G401.6 (cell line): ENCODE measurements around the gene PTPDC1.
"Not testable (repeated sequence)": the region's sequence is repeated elsewhere in the genome, so short reads cannot be mapped to it uniquely, and the experiment has no call there.

ENCODE experiments used
- FAIRE-seq: peaks from 2 replicates; lab custom pipeline; 2012; peaks lifted over from hg19 to GRCh38; lab: Jason Lieb, UNC

The PTPDC1 gene

DNA sequence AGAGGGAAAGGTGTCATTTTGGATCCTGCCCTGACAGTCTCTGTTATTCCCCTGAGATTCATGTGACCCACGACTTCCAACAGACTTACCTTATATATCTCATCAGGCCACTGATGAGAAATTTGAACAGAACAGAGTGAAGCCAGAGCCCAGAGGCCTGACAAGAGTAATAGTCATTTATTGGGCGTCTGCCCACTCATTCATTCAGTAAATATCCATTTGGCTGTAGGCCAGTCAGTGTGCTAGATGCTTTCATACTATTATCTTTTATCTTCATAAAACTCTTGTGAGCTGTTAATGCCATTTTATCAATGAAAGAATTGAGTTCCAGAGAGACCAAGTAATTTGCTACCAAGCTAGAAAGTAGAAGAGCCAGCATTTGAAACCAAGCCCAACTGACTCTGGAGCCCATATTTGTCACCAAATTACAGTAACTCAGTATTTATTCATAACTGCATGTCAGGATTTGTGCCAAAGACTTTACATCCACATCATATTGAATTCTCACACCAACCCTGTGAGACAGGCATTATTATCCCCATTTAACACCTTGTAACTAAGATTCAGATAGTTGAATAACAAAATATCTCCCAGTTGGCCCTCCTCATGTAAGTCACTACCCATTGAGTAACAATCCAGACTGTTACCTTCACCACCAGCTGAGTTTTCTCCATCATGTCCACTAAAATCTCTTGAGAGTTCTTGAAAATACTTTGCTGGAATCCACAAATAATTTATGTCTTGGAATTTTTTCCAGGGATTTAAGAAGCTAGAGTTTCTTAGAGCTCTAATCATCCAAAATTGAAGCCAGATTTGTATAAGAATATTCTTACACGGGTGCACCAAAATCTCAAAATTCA, 2.5 kb downstream of the PTPDC1 start:
- no peak for FAIRE-seq

DNA sequence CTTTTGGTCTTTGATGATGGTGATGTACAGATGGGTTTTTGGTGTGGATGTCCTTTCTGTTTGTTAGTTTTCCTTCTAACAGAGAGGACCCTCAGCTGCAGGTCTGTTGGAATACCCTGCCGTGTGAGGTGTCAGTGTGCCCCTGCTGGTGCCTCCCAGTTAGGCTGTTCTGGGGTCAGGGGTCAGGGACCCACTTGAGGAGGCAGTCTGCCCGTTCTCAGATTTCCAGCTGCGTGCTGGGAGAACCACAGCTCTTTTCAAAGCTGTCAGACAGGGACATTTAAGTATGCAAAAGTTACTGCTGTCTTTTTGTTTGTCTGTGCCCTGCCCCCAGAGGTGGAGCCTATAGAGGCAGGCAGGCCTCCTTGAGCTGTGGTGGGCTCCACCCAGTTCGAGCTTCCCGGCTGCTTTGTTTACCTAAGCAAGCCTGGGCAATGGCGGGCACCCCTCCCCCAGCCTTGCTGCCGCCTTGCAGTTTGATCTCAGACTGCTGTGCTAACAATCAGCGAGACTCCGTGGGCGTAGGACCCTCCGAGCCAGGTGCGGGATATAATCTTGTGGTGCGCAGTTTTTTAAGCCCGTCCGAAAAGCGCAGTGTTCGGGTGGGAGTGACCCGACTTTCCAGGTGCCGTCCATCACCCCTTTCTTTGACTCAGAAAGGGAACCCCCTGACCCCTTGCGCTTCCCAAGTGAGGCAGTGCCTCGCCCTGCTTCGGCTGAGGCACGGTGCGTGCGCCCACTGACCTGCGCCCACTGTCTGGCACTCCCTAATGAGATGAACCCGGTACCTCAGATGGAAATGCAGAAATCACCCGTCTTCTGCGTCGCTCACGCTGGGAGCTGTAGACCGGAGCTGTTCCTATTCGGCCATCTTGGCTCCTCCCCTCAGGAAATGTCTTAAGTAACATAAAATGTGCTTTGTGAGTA, 10.2 kb downstream of the PTPDC1 start:
- not testable (repeated sequence) for FAIRE-seq

DNA sequence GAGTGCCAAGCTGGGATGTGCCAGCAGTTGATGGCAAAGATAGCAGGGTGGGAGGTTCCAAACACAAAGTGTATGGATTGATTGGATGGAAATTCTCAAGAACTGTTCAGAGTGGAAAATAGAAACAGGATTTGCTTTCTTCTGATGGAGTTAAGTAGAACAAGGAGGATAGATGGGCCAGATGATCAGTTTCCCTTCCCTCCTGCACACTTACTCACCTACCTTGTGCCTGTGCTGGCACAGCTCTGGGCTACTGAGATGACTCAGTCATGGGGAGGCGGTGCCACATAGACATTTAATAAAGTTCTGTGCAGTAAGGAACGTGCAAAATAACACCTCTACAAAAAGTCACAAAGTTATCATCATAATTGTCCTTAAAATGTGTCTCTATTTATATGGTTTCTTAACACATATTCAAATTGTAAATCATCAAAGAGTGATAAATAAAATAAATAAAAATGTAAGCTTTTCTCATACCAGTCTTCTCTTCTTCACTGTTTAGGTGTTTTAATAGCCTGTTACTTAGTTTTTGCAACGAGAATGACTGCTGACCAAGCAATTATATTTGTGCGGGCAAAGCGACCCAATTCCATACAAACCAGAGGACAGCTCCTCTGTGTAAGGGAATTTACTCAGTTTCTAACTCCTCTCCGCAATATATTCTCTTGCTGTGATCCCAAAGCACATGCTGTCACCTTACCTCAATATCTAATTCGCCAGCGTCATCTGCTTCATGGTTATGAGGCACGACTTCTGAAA, 12.7 kb downstream of the PTPDC1 start:
- FAIRE-seq = no peak

DNA sequence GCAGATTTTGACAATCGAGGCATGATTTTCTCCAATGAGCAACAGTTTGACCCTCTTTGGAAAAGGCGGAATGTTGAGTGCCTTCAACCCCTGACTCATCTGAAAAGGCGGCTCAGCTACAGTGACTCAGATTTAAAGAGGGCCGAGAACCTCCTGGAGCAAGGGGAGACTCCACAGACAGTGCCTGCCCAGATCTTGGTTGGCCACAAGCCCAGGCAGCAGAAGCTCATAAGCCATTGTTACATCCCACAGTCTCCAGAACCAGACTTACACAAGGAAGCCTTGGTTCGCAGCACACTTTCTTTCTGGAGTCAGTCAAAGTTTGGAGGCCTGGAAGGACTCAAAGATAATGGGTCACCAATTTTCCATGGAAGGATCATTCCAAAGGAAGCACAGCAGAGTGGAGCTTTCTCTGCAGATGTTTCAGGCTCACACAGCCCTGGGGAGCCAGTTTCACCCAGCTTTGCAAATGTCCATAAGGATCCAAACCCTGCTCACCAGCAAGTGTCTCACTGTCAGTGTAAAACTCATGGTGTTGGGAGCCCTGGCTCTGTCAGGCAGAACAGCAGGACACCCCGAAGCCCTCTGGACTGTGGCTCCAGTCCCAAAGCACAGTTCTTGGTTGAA, 13.6 kb downstream of the PTPDC1 start:
- FAIRE-seq = no peak

DNA sequence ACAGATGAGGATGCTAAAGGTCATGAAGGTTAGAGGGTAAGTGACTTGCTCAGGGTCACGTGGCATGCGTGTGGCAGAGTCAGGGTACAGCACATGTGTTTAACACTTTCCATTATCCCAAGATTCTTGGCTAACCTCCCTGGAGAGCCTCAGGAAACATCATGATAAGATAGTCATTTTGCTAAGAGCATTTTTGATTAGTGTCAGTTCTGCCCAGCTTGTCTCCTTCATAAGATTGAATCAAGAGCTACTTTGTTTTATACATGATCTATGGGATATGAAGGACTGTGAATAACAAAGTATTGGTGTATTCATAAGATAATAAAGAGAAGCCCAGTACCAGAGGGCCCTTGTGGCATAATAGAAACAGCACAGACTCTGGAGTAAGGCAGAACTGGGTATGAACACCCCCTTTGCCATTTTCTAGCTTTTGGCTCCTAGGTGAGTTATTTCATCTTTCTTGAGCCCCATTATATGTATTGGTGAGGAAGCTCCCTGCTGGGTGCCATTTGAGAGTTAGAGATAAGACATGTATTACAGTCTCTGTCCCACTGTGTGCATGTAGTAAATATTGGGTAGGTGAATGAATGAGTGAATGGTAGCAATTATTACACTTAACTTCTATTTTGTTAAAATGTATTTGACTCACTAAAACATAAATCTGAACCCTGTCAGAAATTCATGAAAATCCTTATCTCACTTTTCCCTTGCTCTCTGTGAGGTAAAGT, 16.1 kb downstream of the PTPDC1 start:
- no peak for FAIRE-seq

DNA sequence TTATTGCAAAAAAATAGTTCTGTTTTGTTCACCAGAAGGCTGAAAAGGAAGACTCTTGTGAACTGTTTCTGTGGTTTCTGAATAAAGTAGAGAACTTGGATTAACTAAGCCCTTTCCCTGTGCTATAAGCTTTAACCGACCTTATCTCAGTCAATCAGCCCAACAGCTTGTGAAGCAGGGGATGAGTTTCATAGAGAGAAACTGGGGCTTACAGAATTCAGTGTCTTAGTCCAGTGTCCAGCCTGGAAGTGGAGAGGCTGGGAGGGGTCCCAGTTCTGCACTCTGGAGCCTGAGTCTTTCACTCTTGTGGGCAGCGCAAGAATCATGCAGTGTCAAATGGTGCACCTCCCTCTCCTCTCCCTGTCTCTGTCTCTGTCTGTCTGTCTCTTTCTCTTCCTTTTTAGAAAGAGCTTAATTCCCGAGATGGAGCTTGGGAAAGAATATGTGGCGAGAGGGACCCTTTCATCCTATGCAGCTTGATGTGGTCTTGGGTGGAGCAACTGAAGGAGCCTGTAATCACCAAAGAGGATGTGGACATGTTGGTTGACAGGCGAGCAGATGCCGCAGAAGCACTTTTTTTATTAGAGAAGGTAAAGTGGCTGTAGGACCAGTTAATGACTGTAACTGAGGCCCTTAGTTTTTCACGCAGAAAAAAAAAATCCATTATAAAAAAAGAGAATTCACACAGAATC, 17.0 kb downstream of the PTPDC1 start:
- FAIRE-seq = no peak

DNA sequence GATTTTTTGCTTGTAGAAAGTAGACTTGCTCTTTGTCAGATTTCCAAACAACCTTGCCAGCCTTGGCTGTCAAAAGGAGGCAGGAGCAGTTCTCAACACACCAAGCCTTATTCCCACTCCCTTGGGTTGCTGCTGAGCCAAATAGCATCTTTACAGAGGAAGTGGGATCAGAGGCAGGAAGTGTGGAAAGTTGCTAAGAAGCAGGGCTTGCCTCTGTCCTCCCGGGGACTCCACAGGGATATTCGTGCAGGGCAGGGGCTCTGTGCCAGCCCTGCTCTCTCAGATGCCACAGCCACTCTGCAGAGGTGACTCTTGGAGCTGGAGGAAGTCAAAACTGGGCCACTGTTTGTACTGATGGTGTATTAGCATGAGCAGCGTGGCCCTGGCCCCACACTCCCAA, 24.3 kb downstream of the PTPDC1 start:
- FAIRE-seq = no peak

DNA sequence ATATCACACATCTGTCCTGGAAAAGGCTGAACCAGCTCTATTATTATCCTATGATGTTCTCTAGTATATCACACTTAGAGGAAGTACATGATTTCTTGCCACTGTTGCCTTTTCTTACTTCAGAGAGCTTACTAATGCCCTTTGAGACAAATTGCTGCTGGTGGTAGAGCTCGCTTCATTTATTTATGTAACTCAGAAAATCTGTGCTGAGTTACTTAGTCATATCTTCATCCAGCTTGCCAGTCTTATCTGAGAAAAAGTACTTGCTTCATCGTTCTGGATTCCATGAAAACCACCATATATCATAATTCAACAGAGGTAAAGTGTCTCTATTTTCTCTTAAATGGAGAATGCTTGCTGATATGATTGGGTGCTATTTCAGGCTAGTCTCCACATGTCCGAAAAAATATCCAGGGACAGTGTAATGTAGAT, 26.6 kb downstream of the PTPDC1 start:
- no peak for FAIRE-seq

DNA sequence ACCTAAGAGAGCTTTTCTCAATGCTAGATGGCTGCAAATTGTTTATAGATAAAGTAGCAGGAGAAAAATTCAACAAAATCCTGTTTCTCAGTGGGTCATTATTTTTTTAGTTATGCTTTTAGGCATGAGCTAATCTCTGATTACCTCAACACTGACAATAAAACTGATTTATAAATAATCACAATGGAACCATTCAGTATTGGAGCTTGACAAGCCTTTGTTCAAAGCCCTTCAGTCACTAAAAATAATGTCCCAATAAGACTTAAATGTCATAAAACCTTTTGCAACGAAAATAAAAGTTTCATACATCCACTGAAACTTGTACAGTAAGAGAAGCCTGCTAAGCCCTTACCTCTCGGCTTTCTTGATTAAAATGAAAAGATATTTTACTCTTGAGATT, 27.2 kb downstream of the PTPDC1 start:
- FAIRE-seq = no peak

DNA sequence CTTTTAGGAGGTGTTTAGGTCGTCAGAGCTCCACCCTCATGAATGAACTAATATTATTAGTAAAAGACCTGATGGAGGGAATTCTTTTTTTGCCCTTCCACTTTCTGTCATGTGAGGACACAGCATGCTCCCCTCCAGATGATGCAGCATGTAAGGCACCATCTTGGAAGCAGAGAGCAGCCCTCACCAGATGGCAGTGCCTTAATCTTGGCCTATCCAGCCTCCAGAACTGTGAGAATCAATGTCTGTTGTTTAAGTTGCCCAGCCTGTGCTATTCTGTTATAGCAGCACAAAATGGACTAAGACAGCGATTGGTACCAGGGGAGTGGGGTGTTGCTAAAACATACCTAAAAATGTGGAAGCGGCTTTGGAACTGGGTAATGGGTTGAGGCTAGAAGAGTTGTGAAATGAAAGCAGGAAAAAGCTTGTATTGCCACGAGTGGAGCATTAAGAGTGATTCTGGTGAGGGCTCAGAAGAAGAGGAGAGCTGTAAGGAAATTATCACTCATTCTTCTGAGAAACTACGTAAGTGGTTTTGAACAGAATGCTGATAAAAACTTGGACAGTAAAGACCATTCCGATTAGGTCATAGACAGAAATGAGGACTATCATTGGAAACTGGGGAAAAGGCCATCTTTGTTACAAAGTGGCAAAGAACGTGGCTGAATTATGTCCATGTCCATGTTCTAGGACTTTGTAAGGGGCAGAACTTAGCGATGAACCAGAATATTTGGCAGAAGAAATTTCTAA, 28.6 kb downstream of the PTPDC1 start:
- no peak for FAIRE-seq

DNA sequence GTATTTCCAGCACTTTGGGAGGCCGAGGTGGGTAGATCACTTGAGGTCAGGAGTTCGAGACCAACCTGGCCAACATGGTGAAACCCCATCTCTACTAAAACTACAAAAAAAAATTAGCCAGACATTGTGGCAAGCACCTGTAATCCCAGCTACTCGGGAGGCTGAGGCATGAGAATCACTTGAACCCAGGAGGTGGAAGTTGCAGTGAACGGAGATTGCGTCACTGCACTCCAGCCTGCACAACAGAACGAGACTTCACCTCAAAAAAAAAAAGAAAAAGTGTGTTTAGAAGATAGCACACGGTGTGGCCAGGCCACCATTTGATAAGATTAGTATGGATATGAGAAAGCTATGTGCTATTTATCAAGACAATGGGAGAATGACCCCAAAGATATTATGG, 35.8 kb downstream of the PTPDC1 start:
- not testable (repeated sequence) for FAIRE-seq

DNA sequence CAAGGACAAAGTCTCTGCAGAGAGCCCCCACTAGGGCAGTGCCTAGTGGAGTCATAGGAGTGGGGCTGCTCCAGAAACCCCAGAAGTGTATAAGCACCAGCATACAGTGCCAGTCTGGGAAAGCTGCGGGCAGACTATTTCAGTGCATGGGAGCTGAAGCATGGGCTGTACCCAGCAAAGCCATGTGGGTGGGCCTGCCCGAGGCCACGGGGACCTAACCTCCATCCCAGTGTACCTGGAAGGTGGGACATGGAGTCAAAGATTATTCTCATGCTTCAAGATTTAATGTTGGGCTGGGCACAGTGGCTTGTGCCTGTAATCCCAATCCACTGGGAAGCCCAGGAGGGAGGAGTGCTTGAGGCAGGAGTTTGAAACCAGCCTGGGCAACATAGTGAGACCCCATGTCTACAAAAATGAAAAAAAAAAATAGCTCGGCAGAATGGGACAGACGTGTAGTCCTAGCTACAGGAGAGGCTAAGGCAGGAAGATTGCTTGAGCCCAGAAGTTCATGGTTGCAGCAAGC, 36.7 kb downstream of the PTPDC1 start:
- FAIRE-seq = no peak

DNA sequence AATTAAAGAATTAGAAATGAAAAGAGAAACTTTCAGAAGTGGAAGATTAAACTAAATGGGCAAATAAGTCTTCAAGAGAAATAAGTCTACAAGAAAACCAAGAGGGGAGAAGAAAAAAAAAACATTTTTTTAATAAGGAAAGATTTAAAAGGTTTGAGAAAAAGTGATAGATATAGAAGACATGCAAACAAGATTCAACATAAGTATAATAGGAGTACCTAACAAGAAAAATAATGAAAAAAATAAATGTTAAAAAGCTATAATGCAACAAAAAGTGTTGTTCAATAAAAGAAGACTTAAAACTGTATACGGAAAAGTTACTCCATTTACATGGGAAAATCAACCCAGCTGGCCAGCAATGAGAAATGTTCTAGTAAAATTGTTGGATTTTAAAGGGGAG, 42.6 kb downstream of the PTPDC1 start:
- FAIRE-seq = peak; percentile 45

DNA sequence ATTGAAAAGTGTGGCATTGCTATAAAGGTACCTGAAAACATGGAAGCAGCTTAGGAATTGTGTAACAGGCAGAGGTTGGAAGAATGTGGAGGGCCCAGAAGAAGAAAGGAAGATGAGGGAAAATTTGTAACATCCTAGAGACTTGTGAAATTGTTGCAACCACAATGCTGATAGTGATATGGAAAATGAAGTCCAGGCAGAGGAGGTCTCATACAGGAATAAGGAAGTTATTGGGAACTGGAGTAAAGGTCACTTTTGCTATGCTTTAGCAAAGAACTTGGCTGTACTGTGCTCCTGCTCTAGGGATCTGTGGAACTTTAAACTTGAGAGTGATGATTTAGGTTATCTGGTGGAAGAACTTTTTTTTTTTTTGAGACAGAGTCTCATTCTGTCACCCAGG, 43.5 kb downstream of the PTPDC1 start:
- no peak for FAIRE-seq

DNA sequence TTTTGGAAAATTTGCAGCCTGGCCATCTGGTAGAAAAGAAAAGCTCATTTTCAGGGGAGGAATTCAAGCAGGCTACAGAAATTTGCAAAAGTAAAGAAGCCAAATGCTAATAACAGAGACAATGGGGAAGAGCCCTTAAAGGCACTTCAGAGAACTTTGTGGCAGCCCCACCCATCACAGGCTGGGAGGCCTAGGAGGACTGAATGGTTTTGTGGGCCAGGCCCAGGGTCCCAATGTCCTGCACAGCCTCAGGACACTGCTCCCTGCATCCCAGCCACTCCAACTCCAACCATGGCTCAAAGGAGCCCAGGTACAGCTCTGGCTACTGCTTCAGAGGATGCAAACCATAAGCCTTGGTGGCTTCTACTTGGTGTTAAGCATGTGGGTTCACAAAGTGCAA, 44.3 kb downstream of the PTPDC1 start:
- FAIRE-seq = no peak

DNA sequence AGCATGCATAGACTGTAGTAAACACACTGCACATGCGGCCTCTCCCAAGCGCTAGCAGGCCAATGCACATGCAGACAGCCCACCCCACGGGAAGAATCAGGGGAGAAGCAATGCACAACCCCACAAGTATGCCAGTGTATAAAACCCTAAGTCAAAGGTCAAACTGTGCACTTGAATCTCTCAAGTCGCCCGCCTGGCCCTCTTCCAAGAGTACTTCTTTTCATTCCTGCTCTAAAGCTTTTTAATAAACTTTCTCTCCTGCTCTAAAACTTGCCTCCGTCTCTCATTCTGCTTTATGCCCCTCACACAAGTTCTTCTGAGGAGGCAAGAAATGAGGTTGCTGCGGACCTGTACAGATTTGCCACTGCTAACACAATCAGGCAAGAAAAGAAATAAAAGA, 50.4 kb downstream of the PTPDC1 start:
- FAIRE-seq = no peak

DNA sequence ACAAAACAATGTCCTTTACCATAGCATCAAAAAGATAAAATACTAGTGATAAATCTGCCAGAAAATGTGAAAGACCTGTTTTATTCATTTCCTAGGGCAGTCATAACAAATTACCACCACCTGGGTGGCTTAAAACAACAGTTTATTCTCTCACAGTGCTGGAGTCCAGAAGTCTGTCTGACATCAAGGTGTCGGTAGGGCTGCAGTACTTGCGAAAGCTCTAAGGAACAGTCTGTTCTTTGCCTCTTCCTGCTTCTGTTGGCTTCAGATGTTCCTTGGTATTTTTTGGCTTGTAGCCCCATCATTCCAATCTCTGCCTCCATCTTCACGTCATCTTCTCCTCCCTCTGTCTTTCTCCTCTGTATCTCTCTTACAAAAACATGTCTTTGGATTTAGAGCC, 51.0 kb downstream of the PTPDC1 start:
- FAIRE-seq = no peak

DNA sequence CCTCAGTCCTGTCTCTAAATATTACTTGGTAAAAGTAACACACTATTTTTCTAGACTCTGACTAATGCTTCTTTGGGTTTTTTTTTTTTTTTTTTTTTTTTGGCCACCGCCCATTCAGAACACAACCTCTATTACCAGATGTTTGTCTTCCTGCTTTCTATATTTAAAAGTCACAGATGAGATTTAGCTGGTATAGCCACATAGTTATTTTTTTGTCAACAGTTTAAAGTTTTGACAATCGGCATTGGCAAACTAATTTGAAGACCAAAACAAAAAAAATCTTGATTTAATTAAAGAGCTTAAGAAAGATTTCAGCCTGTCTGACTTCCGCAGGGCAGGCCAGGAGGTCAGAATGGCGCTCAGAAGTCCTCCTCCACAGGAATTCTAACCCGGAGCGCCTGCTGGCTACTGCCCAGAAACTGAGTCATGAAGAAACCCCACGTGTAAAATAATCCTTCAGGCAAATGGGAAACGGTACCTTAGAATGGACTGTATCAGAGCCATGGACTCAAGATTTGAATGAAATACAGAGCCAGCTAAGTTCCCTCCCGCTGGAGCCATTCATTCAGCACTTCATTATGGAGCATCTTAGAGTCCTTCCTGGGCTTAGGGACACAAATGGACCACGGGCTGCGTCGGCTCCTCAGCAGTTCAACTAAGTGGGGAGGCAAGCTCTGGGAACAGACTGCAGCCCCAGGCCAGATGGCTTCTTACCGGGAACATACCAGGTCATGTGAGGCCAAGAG, 55.6 kb downstream of the PTPDC1 start:
- FAIRE-seq = no peak

DNA sequence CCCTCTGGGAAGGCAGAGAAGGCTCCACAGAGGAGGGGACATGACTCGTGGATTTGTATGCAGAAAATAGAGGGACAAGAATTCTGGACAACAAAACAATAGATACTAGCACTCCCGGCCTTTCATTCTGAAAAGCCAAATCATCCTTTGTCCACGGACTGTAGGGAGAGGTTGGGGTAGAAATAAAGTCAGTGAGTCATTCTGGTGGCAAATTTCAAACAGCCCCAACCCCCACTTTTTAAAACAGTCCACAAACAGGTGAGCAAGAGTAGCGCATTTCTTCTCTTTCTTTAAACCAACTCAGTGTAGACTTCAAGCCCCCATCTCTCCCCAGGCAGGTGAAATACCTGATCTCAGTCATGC, 56.1 kb downstream of the PTPDC1 start:
- FAIRE-seq = no peak
